Natural killer cell (primary cell): ENCODE measurements around the gene CTNNAL1. TPM values are rescaled to one million over a fixed set of nuclear protein-coding genes. Genes with fewer than 3 reads are reported as not detected.

ENCODE experiments used
- ATAC-seq, 3 donors: fragments of 150-1000 bp in 2 of 3; fragments of 200-7000 bp in 1 of 3; cut with Tn5 transposase; 1 replicate in 1 of 3; 2 replicates in 2 of 3; pipeline ENCODE4 v1.10.0; 2021; ENCODE audit warnings: mild to moderate bottlenecking in 2 of 3, moderate library complexity in 2 of 3
- DNase-seq, 2 donors: peaks; one replicate each; pipeline versions ENCODE4 v3.0.0 to v3.0.0-alpha.2; 2013 to 2021; ENCODE audit warnings: mixed read lengths in 1 of 2
- H3K27ac ChIP-seq: one replicate; pipeline ENCODE4 v1.5.1; 2013; ENCODE audit warnings: mild to moderate bottlenecking, low read length
- H3K27me3 ChIP-seq: one replicate; pipeline ENCODE4 v1.6.1; 2013; ENCODE audit warnings: low read length; ENCODE audit not compliant: control insufficient read depth, insufficient read depth
- H3K36me3 ChIP-seq: one replicate; pipeline ENCODE4 v1.6.1; 2013; ENCODE audit warnings: low read length; ENCODE audit not compliant: control insufficient read depth, insufficient read depth
- H3K4me1 ChIP-seq: one replicate; pipeline ENCODE4 v1.6.1; 2013; ENCODE audit warnings: low read length; ENCODE audit not compliant: control insufficient read depth, insufficient read depth
- H3K4me3 ChIP-seq: one replicate; pipeline ENCODE4 v1.5.1; 2013; ENCODE audit warnings: low read length
- H3K9me3 ChIP-seq: one replicate; pipeline ENCODE4 v1.6.1; 2013; ENCODE audit warnings: low read length; ENCODE audit not compliant: control insufficient read depth, insufficient read depth
- H3K27ac Mint-ChIP-seq, 2 donors: one replicate each; pipeline ENCODE4 v1.8.0; 2022; ENCODE audit warnings: mild to moderate bottlenecking in 2 of 2, mixed read lengths in 2 of 2, moderate library complexity in 1 of 2
- H3K27me3 Mint-ChIP-seq, 2 donors: one replicate each; pipeline ENCODE4 v1.8.0; 2022; ENCODE audit warnings: low read depth in 2 of 2, mixed read lengths in 2 of 2
- H3K36me3 Mint-ChIP-seq: one replicate; pipeline ENCODE4 v1.8.0; 2022; ENCODE audit warnings: mixed read lengths
- H3K4me1 Mint-ChIP-seq, 2 donors: one replicate each; pipeline ENCODE4 v1.8.0; 2022; ENCODE audit warnings: mixed read lengths in 2 of 2
- H3K4me3 Mint-ChIP-seq: one replicate; pipeline ENCODE4 v1.8.0; 2022; ENCODE audit warnings: mild to moderate bottlenecking, moderate library complexity, mixed read lengths
- H3K9me3 Mint-ChIP-seq, 2 donors: one replicate each; pipeline ENCODE4 v1.8.0; 2022; ENCODE audit warnings: mixed read lengths in 2 of 2
- WGBS: methylation state at CpG from one replicate; pipeline ENCODE4 v1.1.7; 2013; ENCODE audit warnings: missing lambda C conversion rate; ENCODE audit not compliant: insufficient coverage; 5-methylcytosine and 5-hydroxymethylcytosine counted together
- intact Hi-C: fragments of 100-400 bp; cut with micrococcal nuclease; formaldehyde crosslinking; loops from one replicate; pipeline ENCODE4 v1.14.2; 2022
- total RNA-seq, 4 donors: library from RNA; stranded (reverse); fragments of 120-200 nt in 1 of 4; gene quantifications; one replicate each; pipeline versions ENCODE4 v1.2.3 to v1.2.4, GENCODE V29; 2013 to 2022
- TF ChIP-seq, protein P1 (sequence below): fragments of 200-600 bp; IDR thresholded peaks from one replicate; pipeline ENCODE4 v1.8.0; 2022; ENCODE audit warnings: antibody characterized with exemption

The CTNNAL1 gene
- total RNA-seq, 3 donors from 2014 or later (not counting 1 experiment from before 2014, with no cell fraction given), result 2.6 to 7.6 (median 2.7) TPM

- Histone ChIP-seq H3K27ac (no peak overlapping the region), H3K36me3 (peaks cover 60% of the 10 kb centered on the region), H3K9me3 (no peaks in the 10 kb centered on the region), H3K4me1 (peaks cover 12% of the 10 kb centered on the region), H3K4me3 (no peak overlapping the region), H3K27me3 (no peaks in the 10 kb centered on the region)
- Mint-ChIP-seq H3K9me3 (no peaks in the 10 kb centered on the region), H3K36me3 (peaks cover 40% of the 10 kb centered on the region), H3K4me1 (peaks cover 21 to 22% of the 10 kb centered on the region in 2 donors), H3K27ac (peak overlapping the region; percentile 75 to 83), H3K4me3 (no peak overlapping the region), H3K27me3 (no peaks in the 10 kb centered on the region)
- TF ChIP-seq, protein P1, sequence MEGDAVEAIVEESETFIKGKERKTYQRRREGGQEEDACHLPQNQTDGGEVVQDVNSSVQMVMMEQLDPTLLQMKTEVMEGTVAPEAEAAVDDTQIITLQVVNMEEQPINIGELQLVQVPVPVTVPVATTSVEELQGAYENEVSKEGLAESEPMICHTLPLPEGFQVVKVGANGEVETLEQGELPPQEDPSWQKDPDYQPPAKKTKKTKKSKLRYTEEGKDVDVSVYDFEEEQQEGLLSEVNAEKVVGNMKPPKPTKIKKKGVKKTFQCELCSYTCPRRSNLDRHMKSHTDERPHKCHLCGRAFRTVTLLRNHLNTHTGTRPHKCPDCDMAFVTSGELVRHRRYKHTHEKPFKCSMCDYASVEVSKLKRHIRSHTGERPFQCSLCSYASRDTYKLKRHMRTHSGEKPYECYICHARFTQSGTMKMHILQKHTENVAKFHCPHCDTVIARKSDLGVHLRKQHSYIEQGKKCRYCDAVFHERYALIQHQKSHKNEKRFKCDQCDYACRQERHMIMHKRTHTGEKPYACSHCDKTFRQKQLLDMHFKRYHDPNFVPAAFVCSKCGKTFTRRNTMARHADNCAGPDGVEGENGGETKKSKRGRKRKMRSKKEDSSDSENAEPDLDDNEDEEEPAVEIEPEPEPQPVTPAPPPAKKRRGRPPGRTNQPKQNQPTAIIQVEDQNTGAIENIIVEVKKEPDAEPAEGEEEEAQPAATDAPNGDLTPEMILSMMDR, result no peak
- DNase-seq (no peak), ATAC-seq (no peak)
- intact Hi-C loops, result no loop called here
Measured at GRCh38 chr9:108910402-108910801, 102.9 kb downstream of the CTNNAL1 start.

GRCh38 chr9:108905494-108905893, 107.8 kb downstream of the CTNNAL1 start:
- ATAC-seq, result no peak
- 100% methylated on average over 1 of the region's 2 CpGs for WGBS
- DNase-seq, result no peak
- Mint-ChIP-seq H3K27ac (no peak overlapping the region), H3K4me3 (no peak overlapping the region), H3K27me3 (no peaks in the 10 kb centered on the region), H3K9me3 (no peaks in the 10 kb centered on the region), H3K4me1 (peaks cover 3% of the 10 kb centered on the region in 2 donors), H3K36me3 (peaks cover 48% of the 10 kb centered on the region)
- no peaks in the 10 kb centered on the region for H3K4me1 ChIP-seq
- intact Hi-C loops, result no loop called here
- H3K9me3 ChIP-seq, result no peaks in the 10 kb centered on the region
- peaks cover 90% of the 10 kb centered on the region for H3K36me3 ChIP-seq
- H3K4me3 ChIP-seq, result no peak overlapping the region
- TF ChIP-seq, protein P1, result no peak
- no peak overlapping the region for H3K27ac ChIP-seq
- no peaks in the 10 kb centered on the region for H3K27me3 ChIP-seq

- H3K9me3 ChIP-seq, result no peaks in the 10 kb centered on the region
- no peaks in the 10 kb centered on the region for H3K27me3 ChIP-seq
- intact Hi-C loops, result no loop called here
- no peak overlapping the region for H3K27ac ChIP-seq
- DNase-seq, result no peak
- no peak overlapping the region for H3K4me3 Mint-ChIP-seq
- no peaks in the 10 kb centered on the region for H3K4me1 Mint-ChIP-seq
- no peak overlapping the region for H3K4me3 ChIP-seq
- no peak overlapping the region for H3K27ac Mint-ChIP-seq
- no peaks in the 10 kb centered on the region for H3K4me1 ChIP-seq
- peaks cover 91% of the 10 kb centered on the region for H3K36me3 ChIP-seq
- peaks cover 38% of the 10 kb centered on the region for H3K36me3 Mint-ChIP-seq
- H3K27me3 Mint-ChIP-seq, result no peaks in the 10 kb centered on the region
- H3K9me3 Mint-ChIP-seq, result no peaks in the 10 kb centered on the region
- TF ChIP-seq, protein P1, result no peak
- WGBS, result 100% methylated on average over 1 of the region's 3 CpGs
- no peak for ATAC-seq
Measured at GRCh38 chr9:108904161-108904560, 109.1 kb downstream of the CTNNAL1 start.

DNA sequence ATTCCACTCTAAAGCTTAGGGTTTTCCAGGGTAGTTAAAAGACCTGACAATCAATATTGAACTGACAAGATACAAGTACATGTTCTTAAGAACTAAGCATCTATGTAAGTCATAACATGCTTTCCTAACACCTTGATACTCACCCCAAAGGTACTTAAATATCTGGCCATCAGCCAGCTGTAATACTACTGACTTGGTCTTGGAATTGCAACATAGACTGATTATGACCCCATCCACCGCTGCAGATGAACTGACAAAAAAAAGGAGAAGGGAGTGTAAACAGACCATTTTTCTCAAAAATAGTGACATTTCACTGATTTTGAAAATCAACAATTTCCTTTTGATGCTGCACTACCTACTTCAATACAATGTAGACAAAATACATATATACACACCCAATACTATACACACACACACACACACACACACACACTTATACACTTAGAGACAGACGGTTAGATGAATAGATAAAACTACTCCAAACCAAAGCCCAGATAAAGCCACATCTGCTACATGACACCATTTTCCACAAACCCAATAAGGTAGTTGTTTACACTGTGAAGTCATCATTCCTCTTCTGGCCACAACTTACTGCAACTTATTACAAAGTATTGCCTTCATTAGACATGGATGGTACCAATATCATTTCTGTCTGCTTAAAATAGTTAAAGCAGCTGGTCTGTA, 109.7 kb downstream of the CTNNAL1 start:
- Mint-ChIP-seq H3K4me3 (no peak overlapping the region), H3K27me3 (no peaks in the 10 kb centered on the region), H3K9me3 (no peaks in the 10 kb centered on the region), H3K36me3 (peaks cover 32% of the 10 kb centered on the region), H3K27ac (no peak overlapping the region), H3K4me1 (no peaks in the 10 kb centered on the region)
- Histone ChIP-seq H3K27me3 (no peaks in the 10 kb centered on the region), H3K27ac (no peak overlapping the region), H3K36me3 (peaks cover 89% of the 10 kb centered on the region), H3K9me3 (no peaks in the 10 kb centered on the region), H3K4me1 (no peaks in the 10 kb centered on the region), H3K4me3 (no peak overlapping the region)
- 87% methylated on average over 2 of the region's 2 CpGs for WGBS
- peak in 1 of 3 donors; percentile 64 for ATAC-seq
- no peak for DNase-seq
- intact Hi-C loops, result no loop called here
- TF ChIP-seq, protein P1, result no peak
